Measurements from ENCODE around the gene PANK4.

PANK4 gene

GRCh38 chr1:2519729-2520128 lies 6.7 kb downstream of the PANK4 start:
- TF ChIP-seq CTCF (conservative IDR thresholded peaks at IDR 0.05) (no peak), ZFX (IDR thresholded peaks at IDR 0.05) (no peak)
- no peak overlapping the region for H3K27ac ChIP-seq

GRCh38 chr1:2519029-2519685 lies 7.2 kb downstream of the PANK4 start:
- no peak overlapping the region for H3K27ac ChIP-seq
- TF ChIP-seq ZFX (IDR thresholded peaks at IDR 0.05) (no peak), CTCF (conservative IDR thresholded peaks at IDR 0.05) (no peak)

GRCh38 chr1:2518528-2518927 lies 7.9 kb downstream of the PANK4 start:
- no peak for TF ChIP-seq CTCF (conservative IDR thresholded peaks at IDR 0.05)
- no peak for TF ChIP-seq ZFX (IDR thresholded peaks at IDR 0.05)
- no peak overlapping the region for H3K27ac ChIP-seq

- TF ChIP-seq ZFX (IDR thresholded peaks at IDR 0.05) (no peak), CTCF (conservative IDR thresholded peaks at IDR 0.05) (no peak)
- H3K27ac ChIP-seq: no peak overlapping the region
Measured at GRCh38 chr1:2517966-2518365, 8.4 kb downstream of the PANK4 start.

- TF ChIP-seq CTCF (conservative IDR thresholded peaks at IDR 0.05): no peak
- TF ChIP-seq ZFX (IDR thresholded peaks at IDR 0.05): no peak
- H3K27ac ChIP-seq: no peak overlapping the region
Measured at GRCh38 chr1:2516946-2517345, 9.4 kb downstream of the PANK4 start.

GRCh38 chr1:2516124-2516523 lies 10.3 kb downstream of the PANK4 start:
- TF ChIP-seq CTCF (conservative IDR thresholded peaks at IDR 0.05): no peak
- TF ChIP-seq ZFX (IDR thresholded peaks at IDR 0.05): no peak
- no peak overlapping the region for H3K27ac ChIP-seq

- no peak overlapping the region for H3K27ac ChIP-seq
- TF ChIP-seq ZFX (IDR thresholded peaks at IDR 0.05): no peak
- no peak for TF ChIP-seq CTCF (conservative IDR thresholded peaks at IDR 0.05)
Measured at GRCh38 chr1:2515763-2516080, 10.7 kb downstream of the PANK4 start.

Measured in C4-2B (cell line).